ENCODE results near the gene EN2. TPM values are rescaled to one million over a fixed set of nuclear protein-coding genes. Genes with fewer than 3 reads are reported as not detected.

EN2 gene
- total and polyA plus RNA-seq, 2 donors (not counting 1 experiment from before 2014, with no cell fraction given): not detected

DNA sequence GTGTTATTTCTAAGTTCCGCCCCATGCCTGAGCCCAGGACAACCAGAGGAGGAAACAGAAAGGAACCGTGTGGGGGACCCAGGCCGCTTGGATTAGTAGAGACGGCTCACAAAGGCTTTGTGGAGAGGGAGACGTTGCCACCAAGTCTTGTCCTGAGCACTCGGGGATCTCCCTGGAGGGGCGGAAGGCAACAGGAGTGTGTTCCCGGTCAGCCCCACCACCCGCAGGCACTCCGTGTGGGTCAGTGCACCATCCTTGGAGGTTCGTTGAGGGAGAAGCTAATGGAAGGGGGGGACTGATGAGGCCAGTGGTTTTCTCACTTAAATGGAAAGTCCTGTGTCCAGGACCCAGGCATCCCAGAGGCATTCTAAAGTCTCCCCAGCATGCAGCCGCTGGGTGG is 26.7 kb upstream of the EN2 start:
- Histone ChIP-seq H3K36me3 (replicated peaks in 1 of 2; ENCODE audit: control extremely low read depth in 1 of 2, control insufficient read depth in 1 of 2, extremely low read depth in 1 of 2, insufficient read depth in 2 of 2, low read length in 1 of 2) (no peaks in the 10 kb centered on the region), H3K4me3 (ENCODE audit: control extremely low read depth in 1 of 5, extremely low read depth in 1 of 5, insufficient read depth in 1 of 5, low read depth in 2 of 5, low read length in 4 of 5) (no peak overlapping the region), H3K9ac (ENCODE audit: low read length) (no peak overlapping the region), H3K4me1 (ENCODE audit: control insufficient read depth in 2 of 2, insufficient read depth in 2 of 2, low read length in 2 of 2) (no peaks in the 10 kb centered on the region), H3K4me2 (replicated peaks; ENCODE audit: low read depth, low read length, poor library complexity, severe bottlenecking) (no peak overlapping the region), H2AFZ (ENCODE audit: insufficient read depth, low read depth, low read length, poor library complexity, severe bottlenecking) (no peak overlapping the region), H3K27me3 (replicated peaks in 1 of 4; ENCODE audit: control extremely low read depth in 1 of 4, control insufficient read depth in 3 of 4, insufficient read depth in 4 of 4, low read length in 3 of 4) (peaks cover 0 to 6% (median 2%) of the 10 kb centered on the region in 4 experiments), H3K9me3 (ENCODE audit: control extremely low read depth in 1 of 3, control insufficient read depth in 2 of 3, insufficient read depth in 1 of 3, low read length in 2 of 3) (peaks cover 0 to 10% (median 0%) of the 10 kb centered on the region in 3 donors), H3K79me2 (ENCODE audit: control insufficient read depth, insufficient read depth, low read length) (no peaks in the 10 kb centered on the region), H4K20me1 (ENCODE audit: control insufficient read depth, insufficient read depth, low read length, poor library complexity, severe bottlenecking) (no peaks in the 10 kb centered on the region), H3K27ac (ENCODE audit: low read length in 2 of 2) (no peak overlapping the region)
- POLR2A ChIA-PET: no interaction called here
- DNase-seq: no peak
- ATAC-seq (ENCODE audit: low read depth): no peak
- WGBS (ENCODE audit: insufficient coverage): 90% methylated on average over 9 of the region's 12 CpGs
- H3K27me3 Mint-ChIP-seq: peaks cover 47% of the 10 kb centered on the region
- no peaks in the 10 kb centered on the region for H3K9me3 Mint-ChIP-seq (ENCODE audit: insufficient read depth)
- H3K4me3 Mint-ChIP-seq: no peak overlapping the region
- H3K27ac Mint-ChIP-seq: no peak overlapping the region
- intact Hi-C loops (cut with micrococcal nuclease): no loop called here
- CTCF ChIA-PET: no interaction called here
- no peaks in the 10 kb centered on the region for H3K4me1 Mint-ChIP-seq
- TF ChIP-seq EZH2 (IDR thresholded peaks at IDR 0.05; ENCODE audit: borderline replicate concordance, insufficient read depth, low read depth, low read length, poor library complexity, severe bottlenecking): no peak
- TF ChIP-seq, protein P1, sequence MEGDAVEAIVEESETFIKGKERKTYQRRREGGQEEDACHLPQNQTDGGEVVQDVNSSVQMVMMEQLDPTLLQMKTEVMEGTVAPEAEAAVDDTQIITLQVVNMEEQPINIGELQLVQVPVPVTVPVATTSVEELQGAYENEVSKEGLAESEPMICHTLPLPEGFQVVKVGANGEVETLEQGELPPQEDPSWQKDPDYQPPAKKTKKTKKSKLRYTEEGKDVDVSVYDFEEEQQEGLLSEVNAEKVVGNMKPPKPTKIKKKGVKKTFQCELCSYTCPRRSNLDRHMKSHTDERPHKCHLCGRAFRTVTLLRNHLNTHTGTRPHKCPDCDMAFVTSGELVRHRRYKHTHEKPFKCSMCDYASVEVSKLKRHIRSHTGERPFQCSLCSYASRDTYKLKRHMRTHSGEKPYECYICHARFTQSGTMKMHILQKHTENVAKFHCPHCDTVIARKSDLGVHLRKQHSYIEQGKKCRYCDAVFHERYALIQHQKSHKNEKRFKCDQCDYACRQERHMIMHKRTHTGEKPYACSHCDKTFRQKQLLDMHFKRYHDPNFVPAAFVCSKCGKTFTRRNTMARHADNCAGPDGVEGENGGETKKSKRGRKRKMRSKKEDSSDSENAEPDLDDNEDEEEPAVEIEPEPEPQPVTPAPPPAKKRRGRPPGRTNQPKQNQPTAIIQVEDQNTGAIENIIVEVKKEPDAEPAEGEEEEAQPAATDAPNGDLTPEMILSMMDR (IDR thresholded peaks at IDR 0.05): no peak

GRCh38 chr7:155431711-155432110 is 26.2 kb upstream of the EN2 start:
- H3K9ac ChIP-seq (ENCODE audit: low read length): no peak overlapping the region
- ChIA-PET CTCF (no interaction called here), POLR2A (no interaction called here)
- H2AFZ ChIP-seq (ENCODE audit: insufficient read depth, low read depth, low read length, poor library complexity, severe bottlenecking): no peak overlapping the region
- H3K36me3 ChIP-seq (replicated peaks in 1 of 2; ENCODE audit: control extremely low read depth in 1 of 2, control insufficient read depth in 1 of 2, extremely low read depth in 1 of 2, insufficient read depth in 2 of 2, low read length in 1 of 2): no peaks in the 10 kb centered on the region
- H3K9me3 Mint-ChIP-seq (ENCODE audit: insufficient read depth): no peaks in the 10 kb centered on the region
- no peak overlapping the region for H3K4me3 Mint-ChIP-seq
- H3K79me2 ChIP-seq (ENCODE audit: control insufficient read depth, insufficient read depth, low read length): no peaks in the 10 kb centered on the region
- peaks cover 0 to 10% (median 4%) of the 10 kb centered on the region in 4 experiments for H3K27me3 ChIP-seq (replicated peaks in 1 of 4; ENCODE audit: control extremely low read depth in 1 of 4, control insufficient read depth in 3 of 4, insufficient read depth in 4 of 4, low read length in 3 of 4)
- no peaks in the 10 kb centered on the region for H4K20me1 ChIP-seq (ENCODE audit: control insufficient read depth, insufficient read depth, low read length, poor library complexity, severe bottlenecking)
- H3K4me1 Mint-ChIP-seq: no peaks in the 10 kb centered on the region
- no peak overlapping the region for H3K27ac ChIP-seq (ENCODE audit: low read length in 2 of 2)
- no peak overlapping the region for H3K4me3 ChIP-seq (ENCODE audit: control extremely low read depth in 1 of 5, extremely low read depth in 1 of 5, insufficient read depth in 1 of 5, low read depth in 2 of 5, low read length in 4 of 5)
- H3K27me3 Mint-ChIP-seq: peaks cover 52% of the 10 kb centered on the region
- H3K27ac Mint-ChIP-seq: no peak overlapping the region
- DNase-seq (no peak), ATAC-seq (ENCODE audit: low read depth) (no peak)
- WGBS (ENCODE audit: insufficient coverage): 92% methylated on average over 12 of the region's 14 CpGs
- peaks cover 0 to 13% (median 0%) of the 10 kb centered on the region in 3 donors for H3K9me3 ChIP-seq (ENCODE audit: control extremely low read depth in 1 of 3, control insufficient read depth in 2 of 3, insufficient read depth in 1 of 3, low read length in 2 of 3)
- intact Hi-C loops (cut with micrococcal nuclease): no loop called here
- TF ChIP-seq EZH2 (IDR thresholded peaks at IDR 0.05; ENCODE audit: borderline replicate concordance, insufficient read depth, low read depth, low read length, poor library complexity, severe bottlenecking): no peak
- TF ChIP-seq, protein P1 (IDR thresholded peaks at IDR 0.05): no peak
- no peaks in the 10 kb centered on the region for H3K4me1 ChIP-seq (ENCODE audit: control insufficient read depth in 2 of 2, insufficient read depth in 2 of 2, low read length in 2 of 2)
- H3K4me2 ChIP-seq (replicated peaks; ENCODE audit: low read depth, low read length, poor library complexity, severe bottlenecking): no peak overlapping the region
